DND-41 (cell line): Measurements from ENCODE around the gene FAM171A1.

Source experiments
- ATAC-seq: fragments of 200-7000 bp; cut with Tn5 transposase; 3 replicates; pipeline ENCODE4 v1.9.1; 2021; ENCODE audit warnings: low read depth; ENCODE audit not compliant: insufficient read depth
- DNase-seq: peaks from one replicate; pipeline ENCODE4 v3.0.0-alpha.2; 2020
- H2AFZ ChIP-seq: 2 replicates; pipeline ENCODE4 v1.6.0; 2012; ENCODE audit warnings: low read depth, low read length
- H3K27ac ChIP-seq: 2 replicates; pipeline ENCODE4 v1.5.1; 2012; ENCODE audit warnings: low read length, inconsistent platforms
- H3K27me3 ChIP-seq: fragments of 200-600 bp; sonication (generic); 2 replicates; pipeline ENCODE4 v1.6.0; 2012; ENCODE audit warnings: low read length, mild to moderate bottlenecking, inconsistent platforms; ENCODE audit not compliant: insufficient read depth, poor library complexity
- H3K36me3 ChIP-seq: 2 replicates; pipeline ENCODE4 v1.5.1; 2012; ENCODE audit warnings: low read length, inconsistent platforms; ENCODE audit not compliant: insufficient read depth
- H3K4me1 ChIP-seq: 2 replicates; pipeline ENCODE4 v1.5.1; 2012; ENCODE audit warnings: mild to moderate bottlenecking, low read length; ENCODE audit not compliant: insufficient read depth
- H3K4me2 ChIP-seq: 2 replicates; pipeline ENCODE4 v1.6.0; 2012; ENCODE audit warnings: mild to moderate bottlenecking, moderate library complexity, low read length, inconsistent platforms; ENCODE audit not compliant: insufficient read depth
- H3K4me3 ChIP-seq, 2 experiments: fragments of 200-600 bp in 1 of 2; shearing (Covaris generic) in 1 of 2; 2 replicates each; pipeline ENCODE4 v1.5.1; 2012 to 2016; ENCODE audit warnings: inconsistent platforms in 2 of 2, low read length in 2 of 2, mild to moderate bottlenecking in 2 of 2, low read depth in 1 of 2, moderate library complexity in 1 of 2
- H3K79me2 ChIP-seq: 2 replicates; pipeline ENCODE4 v1.6.0; 2012; ENCODE audit warnings: low read length, inconsistent platforms; ENCODE audit not compliant: insufficient read depth
- H3K9ac ChIP-seq: 2 replicates; pipeline ENCODE4 v1.6.0; 2012; ENCODE audit warnings: low read depth, mild to moderate bottlenecking, inconsistent platforms, low read length, moderate library complexity
- H3K9me3 ChIP-seq: 2 replicates; pipeline ENCODE4 v1.5.1; 2012; ENCODE audit warnings: low read length, moderate library complexity, mild to moderate bottlenecking, inconsistent platforms; ENCODE audit not compliant: insufficient read depth, severe bottlenecking
- H4K20me1 ChIP-seq: 2 replicates; pipeline ENCODE4 v1.6.0; 2012; ENCODE audit warnings: low read length; ENCODE audit not compliant: insufficient read depth
- CTCF ChIP-seq: IDR thresholded peaks from 2 replicates; pipeline ENCODE4 v1.5.1; 2012; ENCODE audit warnings: borderline replicate concordance, low read length, moderate library complexity, mild to moderate bottlenecking; ENCODE audit not compliant: poor library complexity, severe bottlenecking; ENCODE audit errors: extremely low read depth
- EZH2 ChIP-seq: IDR thresholded peaks from 3 replicates; pipeline ENCODE4 v1.6.1; 2012; ENCODE audit warnings: borderline replicate concordance, low read depth, mild to moderate bottlenecking, moderate library complexity, low read length, inconsistent platforms; ENCODE audit not compliant: severe bottlenecking

FAM171A1 gene

GRCh38 chr10:15316145-15316544, 54.9 kb downstream of the FAM171A1 start:
- H3K4me1 ChIP-seq = no peaks in the 10 kb centered on the region
- H2AFZ ChIP-seq = no peak overlapping the region
- no peak overlapping the region for H3K27ac ChIP-seq
- DNase-seq (no peak), ATAC-seq (no peak)
- H3K36me3 ChIP-seq = no peaks in the 10 kb centered on the region
- no peaks in the 10 kb centered on the region for H3K27me3 ChIP-seq
- H3K79me2 ChIP-seq = no peaks in the 10 kb centered on the region
- no peak overlapping the region for H3K9ac ChIP-seq
- no peak overlapping the region for H3K4me2 ChIP-seq
- no peak overlapping the region for H3K4me3 ChIP-seq
- TF ChIP-seq CTCF (no peak), EZH2 (no peak)
- H4K20me1 ChIP-seq = no peaks in the 10 kb centered on the region; the same call in 1 of the 2 replicates
- H3K9me3 ChIP-seq = no peaks in the 10 kb centered on the region

- DNase-seq (no peak), ATAC-seq (no peak)
- Histone ChIP-seq H3K79me2 (no peaks in the 10 kb centered on the region), H2AFZ (no peak overlapping the region), H3K27ac (no peak overlapping the region), H3K4me2 (no peak overlapping the region), H3K36me3 (no peaks in the 10 kb centered on the region), H4K20me1 (no peaks in the 10 kb centered on the region; the same call in 1 of the 2 replicates), H3K4me1 (no peaks in the 10 kb centered on the region), H3K27me3 (no peaks in the 10 kb centered on the region), H3K4me3 (no peak overlapping the region), H3K9ac (no peak overlapping the region), H3K9me3 (no peaks in the 10 kb centered on the region)
- TF ChIP-seq CTCF = no peak
- TF ChIP-seq EZH2 = no peak
These were observed 55.8 kb downstream of the FAM171A1 start for GRCh38 chr10:15315286-15315685.

GRCh38 chr10:15314482-15315045, 56.5 kb downstream of the FAM171A1 start:
- TF ChIP-seq CTCF (no peak), EZH2 (no peak)
- H3K4me3 ChIP-seq = no peak overlapping the region
- H3K27ac ChIP-seq = no peak overlapping the region
- H3K79me2 ChIP-seq = no peaks in the 10 kb centered on the region
- no peaks in the 10 kb centered on the region for H3K9me3 ChIP-seq
- no peaks in the 10 kb centered on the region for H3K4me1 ChIP-seq
- H3K27me3 ChIP-seq = no peaks in the 10 kb centered on the region
- no peaks in the 10 kb centered on the region for H3K36me3 ChIP-seq
- H3K4me2 ChIP-seq = no peak overlapping the region
- no peak overlapping the region for H2AFZ ChIP-seq
- ATAC-seq (no peak), DNase-seq (no peak)
- H4K20me1 ChIP-seq = no peaks in the 10 kb centered on the region; the same call in 1 of the 2 replicates
- no peak overlapping the region for H3K9ac ChIP-seq

GRCh38 chr10:15313843-15314242, 57.2 kb downstream of the FAM171A1 start:
- ATAC-seq (no peak), DNase-seq (no peak)
- Histone ChIP-seq H3K27me3 (no peaks in the 10 kb centered on the region), H2AFZ (no peak overlapping the region), H4K20me1 (no peaks in the 10 kb centered on the region; the same call in 1 of the 2 replicates), H3K36me3 (no peaks in the 10 kb centered on the region), H3K4me3 (no peak overlapping the region), H3K79me2 (no peaks in the 10 kb centered on the region), H3K4me2 (no peak overlapping the region), H3K9ac (no peak overlapping the region), H3K27ac (no peak overlapping the region), H3K9me3 (no peaks in the 10 kb centered on the region), H3K4me1 (no peaks in the 10 kb centered on the region)
- TF ChIP-seq CTCF (no peak), EZH2 (no peak)
